HCT116 (cell line): ENCODE results near the gene HIVEP1. TPM values are rescaled to one million over a fixed set of nuclear protein-coding genes. Genes with fewer than 3 reads are reported as not detected.

Source experiments
- ATAC-seq: fragments of 200-7000 bp; cut with Tn5 transposase; 2 replicates; pipeline ENCODE4 v1.9.1; 2020; ENCODE audit warnings: mild to moderate bottlenecking, moderate library complexity
- BruUV-seq: library from RNA; stranded (reverse); fragments of 400-500 nt; replicated peaks from 2 replicates; lab custom pipeline; 2021; lab: Mats Ljungman, UMichigan
- CTCF ChIA-PET: fragments of 300-600 bp; sonication (Branson Sonifier 250); formaldehyde crosslinking; loops from one replicate; lab custom pipeline; 2021; ENCODE audit warnings: antibody characterized with exemption; lab: Charles Lee
- POLR2A ChIA-PET: fragments of 300-600, 350-600 bp; sonication (Branson Sonifier 250); formaldehyde crosslinking; loops from one replicate; lab custom pipeline; 2021; ENCODE audit warnings: antibody characterized with exemption; lab: Charles Lee
- RAD21 ChIA-PET, 2 experiments: fragments of 300-600 bp; sonication (Branson Sonifier 250); formaldehyde crosslinking; loops; one replicate each; lab custom pipeline; 2023; ENCODE audit warnings: low total read pairs in 2 of 2; ENCODE audit not compliant: uncharacterized antibody in 2 of 2, unreplicated experiment in 2 of 2, low non-redundant PET in 1 of 2; lab: Charles Lee
- DNase-seq: peaks from one replicate; pipeline ENCODE4 v3.0.0-alpha.2; 2010; ENCODE audit warnings: low read depth, low spot score
- H2AFZ ChIP-seq: fragments of 200-600 bp; shearing (Covaris generic), sonication (generic); 2 replicates; pipeline ENCODE4 v1.6.1; 2017; ENCODE audit warnings: low read depth, mixed run types, mixed read lengths, antibody characterized with exemption, low read length; ENCODE audit not compliant: poor library complexity, severe bottlenecking
- H3K27ac ChIP-seq: 2 replicates; pipeline ENCODE4 v1.5.1; 2012; ENCODE audit warnings: low read depth, low read length
- H3K27me3 ChIP-seq: fragments of 200-600 bp; sonication (generic); 2 replicates; pipeline ENCODE4 v1.6.1; 2016; ENCODE audit warnings: mixed run types, low read length, mixed read lengths; ENCODE audit not compliant: insufficient read depth
- H3K36me3 ChIP-seq, 2 experiments: fragments of 200-500 bp in 1 of 2; fragments of 200-600 bp in 1 of 2; sonication (Bioruptor generic) in 1 of 2; sonication (generic) in 1 of 2; 2 replicates each; pipeline versions ENCODE4 v1.5.1 to v1.6.1; 2014 to 2016; ENCODE audit warnings: low read length in 2 of 2, inconsistent platforms in 1 of 2, mixed read lengths in 1 of 2, mixed run types in 1 of 2; ENCODE audit not compliant: insufficient read depth in 2 of 2, control insufficient read depth in 1 of 2
- H3K4me1 ChIP-seq, 2 experiments: fragments of 200-600 bp in 1 of 2; sonication (generic) in 1 of 2; 2 replicates each; pipeline versions ENCODE4 v1.5.1 to v1.6.1; 2012 to 2017; ENCODE audit warnings: low read length in 2 of 2, inconsistent platforms in 1 of 2, mild to moderate bottlenecking in 1 of 2, mixed read lengths in 1 of 2, mixed run types in 1 of 2, moderate library complexity in 1 of 2; ENCODE audit not compliant: insufficient read depth in 2 of 2, control insufficient read depth in 1 of 2
- H3K4me2 ChIP-seq: fragments of 200-600 bp; sonication (generic); 2 replicates; pipeline ENCODE4 v1.6.1; 2017; ENCODE audit warnings: mixed run types, low read length, mixed read lengths
- H3K4me3 ChIP-seq, 2 experiments: fragments of 200-600 bp in 1 of 2; sonication (generic) in 1 of 2; replicated peaks in 1 of 2; 2 replicates each; pipeline ENCODE4 v1.5.1; 2011 to 2016; ENCODE audit warnings: low read length in 2 of 2, control low read depth in 1 of 2, low read depth in 1 of 2, mild to moderate bottlenecking in 1 of 2, mixed read lengths in 1 of 2, mixed run types in 1 of 2
- H3K79me2 ChIP-seq: fragments of 200-600 bp; sonication (generic); 2 replicates; pipeline ENCODE4 v1.6.1; 2017; ENCODE audit warnings: mild to moderate bottlenecking, mixed run types, low read length, moderate library complexity, mixed read lengths; ENCODE audit not compliant: insufficient read depth
- H3K9ac ChIP-seq: fragments of 200-600 bp; sonication (generic); 2 replicates; pipeline ENCODE4 v1.6.1; 2016; ENCODE audit warnings: low read length, mixed read lengths
- H3K9me2 ChIP-seq: fragments of 200-600 bp; sonication (generic), shearing (Covaris generic); 2 replicates; pipeline ENCODE4 v1.6.1; 2017; ENCODE audit warnings: mixed run types, mild to moderate bottlenecking, moderate library complexity; ENCODE audit not compliant: insufficient read depth
- H3K9me3 ChIP-seq, 2 experiments: fragments of 200-500 bp in 1 of 2; fragments of 200-600 bp in 1 of 2; sonication (Bioruptor generic) in 1 of 2; sonication (generic) in 1 of 2; 2 replicates each; pipeline ENCODE4 v1.6.1; 2014 to 2017; ENCODE audit warnings: low read length in 2 of 2, mixed read lengths in 2 of 2, inconsistent platforms in 1 of 2, low read depth in 1 of 2, mild to moderate bottlenecking in 1 of 2, mixed run types in 1 of 2, moderate library complexity in 1 of 2; ENCODE audit not compliant: control insufficient read depth in 1 of 2, insufficient read depth in 1 of 2
- H4K20me1 ChIP-seq: fragments of 200-600 bp; sonication (generic), shearing (Covaris generic); 2 replicates; pipeline ENCODE4 v1.6.1; 2017; ENCODE audit warnings: mixed run types, mild to moderate bottlenecking, moderate library complexity; ENCODE audit not compliant: insufficient read depth
- CTCF ChIP-seq, 3 experiments: fragments of 200-600 bp in 1 of 3; sonication (generic) in 1 of 3; IDR thresholded peaks in 2 of 3; conservative IDR thresholded peaks in 1 of 3; 2 replicates each; pipeline ENCODE4 v1.5.1; 2012 to 2017; ENCODE audit warnings: low read depth in 2 of 3, low read length in 2 of 3, antibody characterized with exemption in 1 of 3, borderline replicate concordance in 1 of 3, control low read depth in 1 of 3, mild to moderate bottlenecking in 1 of 3, mixed read lengths in 1 of 3, mixed run types in 1 of 3, moderate library complexity in 1 of 3; ENCODE audit not compliant: insufficient read depth in 1 of 3
- EZH2 ChIP-seq: fragments of 200-600 bp; sonication (generic); IDR thresholded peaks from 2 replicates; pipeline ENCODE4 v1.6.1; 2017; ENCODE audit warnings: antibody characterized with exemption, mixed run types
- EZH2phosphoT487 ChIP-seq: fragments of 200-600 bp; IDR thresholded peaks from 2 replicates; pipeline ENCODE4 v1.6.1; 2018; ENCODE audit warnings: antibody characterized with exemption, borderline replicate concordance
- POLR2A ChIP-seq: IDR thresholded peaks from 2 replicates; pipeline ENCODE4 v1.7.0; 2011; ENCODE audit warnings: borderline replicate concordance; ENCODE audit not compliant: insufficient read depth, insufficient read length; ENCODE audit errors: extremely low read depth
- SP1 ChIP-seq: IDR thresholded peaks from 2 replicates; pipeline ENCODE4 v1.6.1; 2012; ENCODE audit warnings: low read depth
- YY1 ChIP-seq: IDR thresholded peaks from 2 replicates; pipeline ENCODE4 v1.6.1; 2011; ENCODE audit warnings: low read length, low read depth, moderate library complexity, mild to moderate bottlenecking; ENCODE audit not compliant: insufficient replicate concordance; ENCODE audit errors: extremely low read depth
- intact Hi-C: fragments of 100-400 bp; cut with micrococcal nuclease; formaldehyde crosslinking; loops from 2 replicates; pipeline ENCODE4 v1.10.0; 2022
- total RNA-seq: library from RNA; stranded (reverse); gene quantifications from one replicate; pipeline ENCODE4 v1.2.1, GENCODE V29; 2021; ENCODE audit not compliant: unreplicated experiment

Gene HIVEP1
- total RNA-seq, 1 experiment from 2014 or later: 11.2 TPM

- Histone ChIP-seq H3K4me3 (no peak overlapping the region), H3K9me3 (no peaks in the 10 kb centered on the region), H3K4me2 (no peak overlapping the region), H2AFZ (no peak overlapping the region), H3K27ac (no peak overlapping the region), H3K4me1 (no peaks in the 10 kb centered on the region), H3K27me3 (no peaks in the 10 kb centered on the region), H3K9ac (no peak overlapping the region), H3K9me2 (no peaks in the 10 kb centered on the region), H4K20me1 (no peaks in the 10 kb centered on the region), H3K79me2 (no peaks in the 10 kb centered on the region), H3K36me3 (no peaks in the 10 kb centered on the region)
- RAD21 ChIA-PET: no interaction called here
- DNase-seq: no peak
- CTCF ChIA-PET: no interaction called here
- intact Hi-C loops: no loop called here
- ATAC-seq: no peak
- TF ChIP-seq CTCF (IDR thresholded peaks at IDR 0.05 in 2 of 3, conservative IDR thresholded peaks at IDR 0.05 in 1 of 3; ENCODE audit: borderline replicate concordance in 1 of 3, insufficient read depth in 1 of 3, low read depth in 2 of 3, low read length in 2 of 3) (no peak), EZH2phosphoT487 (no peak), YY1 (no peak), POLR2A (no peak), EZH2 (no peak), SP1 (no peak)
- POLR2A ChIA-PET: no interaction called here
- BruUV-seq: no TSS peak
These were observed 46.3 kb downstream of the HIVEP1 start for GRCh38 chr6:12058172-12058961.
